ENCODE measurements around the gene GJB1.
"Not testable (repeated sequence)": the region's sequence is repeated elsewhere in the genome, so short reads cannot be mapped to it uniquely, and the experiment has no call there.

The GJB1 gene

DNA sequence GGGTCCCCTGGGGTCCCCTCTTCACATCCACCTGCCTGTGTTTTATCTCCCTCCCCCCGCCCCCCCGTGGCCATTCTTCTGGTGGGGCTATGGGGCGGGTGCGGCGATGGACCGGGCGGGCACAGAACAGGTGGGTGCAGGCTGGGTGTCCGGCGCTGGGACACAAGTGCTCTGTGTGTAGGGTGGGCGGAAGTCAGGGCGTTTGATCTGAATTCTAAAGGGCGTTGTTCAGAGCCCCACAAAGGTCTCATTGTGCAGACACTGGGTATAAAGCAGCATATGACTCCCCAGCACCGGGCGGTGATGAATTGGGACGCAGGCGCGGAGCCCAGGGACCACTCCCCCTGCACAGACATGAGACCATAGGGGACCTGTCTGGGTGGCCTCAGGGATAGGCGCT is at the start of gene GJB1:
Gene GJB1 (plus strand): TSS at position 296 of the 400 bp plus-strand sequence. CDS start 484 bp downstream, outside the sequence.
- no peak for DNase-seq (ENCODE audit: low read depth)

DNA sequence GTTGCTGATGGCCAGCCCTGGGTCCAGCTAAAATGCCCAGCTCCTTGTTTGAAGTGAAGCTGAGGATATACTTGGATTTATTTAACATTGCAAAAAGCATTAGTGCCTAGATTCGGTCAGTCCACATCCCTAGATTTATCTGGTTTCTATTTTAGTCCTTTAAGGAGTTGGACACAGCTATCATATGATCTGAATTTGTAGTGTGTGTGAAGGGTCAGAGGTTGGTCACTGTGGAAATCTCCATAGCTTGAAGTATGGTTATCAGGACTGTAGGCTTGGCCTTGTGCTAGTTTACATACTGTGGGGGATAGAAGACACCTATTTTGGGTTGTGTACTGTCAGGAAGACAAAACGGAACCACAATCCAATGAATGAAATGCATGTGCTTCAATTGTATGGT is 49.6 kb upstream of the GJB1 start:
- DNase-seq (ENCODE audit: low read depth): no peak

DNA sequence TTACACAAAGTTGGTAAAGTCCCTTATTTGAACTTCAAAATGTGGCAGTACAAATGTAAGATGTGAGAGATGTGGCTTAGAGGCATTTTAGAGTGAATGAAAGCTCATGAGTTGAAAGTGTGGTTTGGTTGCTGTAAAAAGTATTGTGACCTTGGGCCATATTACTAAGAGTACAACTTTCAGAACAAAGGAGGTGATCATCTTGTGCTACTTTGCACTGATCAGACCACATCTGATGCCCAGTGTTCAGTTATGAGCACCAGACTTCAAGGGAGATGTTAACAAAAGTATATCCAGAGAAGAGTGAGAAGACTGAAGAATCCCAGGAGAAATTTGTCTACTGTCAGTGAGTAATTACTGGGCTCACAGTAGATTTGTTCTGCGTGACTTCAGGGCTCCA is 48.2 kb upstream of the GJB1 start:
- no peak for DNase-seq (ENCODE audit: low read depth)

DNA sequence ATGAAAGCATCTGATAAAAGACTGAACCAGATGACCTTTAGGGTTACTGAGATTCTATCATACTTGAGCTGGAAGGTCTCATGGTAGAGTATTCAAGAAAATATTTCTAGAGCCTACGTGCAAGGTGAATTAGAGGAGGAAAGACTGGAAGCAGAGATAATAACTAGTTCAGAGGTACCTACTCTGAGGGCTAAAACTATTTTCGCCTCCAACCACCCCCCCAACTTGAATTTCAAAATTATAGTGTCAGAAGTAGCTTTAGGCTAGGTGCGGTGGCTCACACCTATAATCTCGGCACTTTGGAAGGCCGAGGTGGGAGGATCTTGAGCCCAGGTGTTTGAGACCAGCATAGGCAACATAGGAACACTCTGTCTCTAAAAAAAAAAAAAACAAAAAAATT is 47.5 kb upstream of the GJB1 start:
- no peak for DNase-seq (ENCODE audit: low read depth)

DNA sequence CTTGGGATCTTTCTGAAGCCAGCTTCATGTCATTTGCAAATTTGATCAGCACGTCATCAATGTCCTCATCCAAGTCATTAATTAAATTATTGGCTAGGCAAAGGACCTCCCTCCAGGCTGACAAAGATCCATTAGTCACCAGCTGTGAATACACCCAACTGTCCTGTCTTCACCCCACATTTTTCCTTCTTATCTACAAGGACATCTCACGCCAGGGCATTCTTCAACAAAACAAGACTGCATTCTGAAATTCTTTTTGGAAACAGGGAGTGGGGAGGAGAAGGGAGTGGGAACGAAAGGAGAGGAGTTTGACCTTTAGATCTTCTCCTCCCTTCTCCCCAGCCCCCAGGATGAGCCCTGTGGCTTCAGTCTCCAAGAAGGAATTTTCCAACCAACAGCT is 45.7 kb upstream of the GJB1 start:
- no peak for DNase-seq (ENCODE audit: low read depth)

DNA sequence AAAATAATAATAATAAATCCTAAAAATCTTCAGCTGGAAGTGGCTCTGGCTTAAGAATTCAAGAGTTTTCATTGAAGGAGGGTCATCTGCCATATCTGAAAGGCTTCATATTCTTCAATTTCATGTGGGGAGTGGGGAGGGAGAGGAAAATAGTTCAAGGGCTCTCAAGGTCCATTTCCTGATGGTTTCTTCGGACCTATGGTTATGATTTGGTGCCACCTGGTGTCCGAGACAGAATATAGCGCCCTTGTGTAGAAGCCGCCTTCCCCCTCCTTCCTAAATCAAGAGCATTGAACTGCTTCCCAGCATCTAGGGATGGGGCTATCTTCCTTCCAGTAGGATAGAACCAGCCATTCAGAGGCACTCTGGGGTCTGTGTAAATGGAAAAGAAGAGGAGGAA is 44.1 kb upstream of the GJB1 start:
- DNase-seq (ENCODE audit: low read depth): peak; percentile 18

DNA sequence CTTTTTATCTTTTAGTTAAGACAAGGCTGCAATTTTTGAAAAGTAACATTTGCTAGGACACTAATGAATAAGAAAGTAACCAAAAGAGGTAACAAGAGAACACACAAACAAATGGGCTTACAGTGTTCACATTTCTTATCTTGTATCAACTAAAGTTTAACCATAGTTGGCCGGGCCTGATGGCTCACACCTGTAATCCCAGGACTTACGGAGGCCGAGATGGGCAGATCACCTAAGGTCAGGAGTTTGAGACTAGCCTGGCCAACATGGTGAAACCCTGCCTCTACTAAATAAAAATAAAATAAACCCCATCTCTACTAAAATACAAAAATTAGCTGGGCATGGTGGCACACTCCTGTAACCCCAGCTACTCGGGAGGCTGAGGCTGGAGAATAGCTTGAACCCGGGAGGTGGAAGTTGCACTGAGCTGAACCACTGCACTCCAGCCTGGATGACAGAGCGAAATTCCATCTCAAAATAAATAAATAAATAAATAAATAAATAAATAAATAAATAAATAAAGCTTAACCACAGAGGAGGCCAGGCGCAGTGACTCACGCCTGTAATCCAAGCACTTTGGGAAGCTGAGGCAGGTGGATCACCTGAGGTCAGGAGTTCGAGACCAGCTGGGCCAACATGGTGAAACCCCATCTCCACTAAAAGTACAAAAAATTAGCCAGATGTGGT is 42.3 kb upstream of the GJB1 start:
- not testable (repeated sequence) for DNase-seq (ENCODE audit: low read depth)

DNA sequence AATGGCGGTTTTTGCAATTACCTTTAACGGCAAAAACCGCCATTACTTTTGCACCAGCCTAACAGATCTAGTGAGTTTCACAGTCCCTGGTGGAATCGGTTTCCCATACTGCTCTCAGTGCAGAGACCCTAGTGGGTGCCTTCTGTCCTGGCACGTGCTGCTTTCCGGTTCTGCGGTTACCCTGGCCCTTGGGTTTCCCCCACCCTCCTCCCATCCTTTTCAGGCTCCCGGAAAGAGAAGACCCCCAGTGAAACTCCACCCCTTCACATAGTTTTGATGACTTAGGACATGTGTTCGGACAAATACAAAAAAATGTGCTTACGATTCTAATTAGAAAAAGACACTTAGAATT is 41.5 kb upstream of the GJB1 start:
- DNase-seq (ENCODE audit: low read depth): peak; percentile 16

DNA sequence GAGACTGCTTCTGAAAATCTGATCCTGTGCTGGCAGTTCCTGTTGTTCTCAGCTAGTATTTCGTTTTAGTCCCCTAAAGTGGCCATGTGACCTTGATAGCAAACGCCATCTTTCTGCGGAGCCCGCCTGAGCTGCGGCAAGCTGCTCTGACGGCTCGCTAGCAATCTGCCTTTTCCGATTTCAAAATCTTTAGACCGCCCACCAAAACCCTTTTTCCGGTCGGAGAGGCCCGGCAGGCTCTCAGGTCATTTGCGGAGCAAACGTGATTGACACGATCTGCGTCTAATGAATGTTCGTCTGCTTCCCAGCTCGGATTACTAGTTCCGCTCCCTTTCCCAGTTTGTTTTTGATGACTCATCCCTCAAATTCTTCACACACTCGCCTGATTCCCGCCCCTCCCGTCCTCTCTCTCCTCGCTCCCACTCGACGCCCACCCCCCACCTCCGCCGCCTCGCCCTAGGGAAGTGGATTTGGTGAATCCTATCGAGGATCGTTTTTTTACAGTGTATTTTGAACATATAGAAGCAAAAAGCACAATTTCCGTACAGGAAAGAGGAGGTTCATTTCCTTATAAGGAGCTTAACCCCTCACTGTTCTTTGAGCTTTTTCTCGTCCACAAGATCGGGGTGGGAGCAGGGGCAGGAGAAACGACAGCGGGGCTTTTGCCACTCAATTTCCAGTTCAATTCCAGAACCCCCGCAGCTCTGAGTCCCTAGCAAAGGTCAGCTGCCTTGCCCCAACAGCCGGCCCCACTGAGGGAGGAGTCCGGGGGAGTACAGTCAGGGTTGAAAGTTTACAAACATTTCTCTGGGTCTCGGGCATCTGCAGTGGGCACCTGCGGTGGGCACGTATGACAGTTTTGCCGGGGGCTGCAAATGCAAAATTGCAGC is 40.9 kb upstream of the GJB1 start:
- DNase-seq (ENCODE audit: low read depth): peak; percentile 67

DNA sequence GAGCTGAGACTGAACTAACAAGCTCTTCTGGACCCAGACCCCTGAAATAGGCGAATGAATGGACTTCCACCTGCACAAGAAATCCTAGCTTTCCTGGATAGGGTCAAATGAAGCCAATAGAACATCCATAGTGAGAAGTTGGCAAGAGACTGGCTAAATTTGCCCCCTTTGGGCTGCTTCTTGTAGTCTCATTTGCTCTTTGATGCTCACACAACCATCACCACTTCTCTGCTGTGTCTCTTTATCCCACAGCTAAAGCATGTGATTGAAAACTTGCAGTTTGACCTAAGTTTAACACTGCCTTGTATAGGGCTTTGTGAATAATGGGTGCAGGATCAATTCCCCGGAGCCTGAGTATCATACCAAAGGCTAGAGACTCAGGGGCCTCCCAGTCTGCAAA is 40.2 kb upstream of the GJB1 start:
- no peak for DNase-seq (ENCODE audit: low read depth)

DNA sequence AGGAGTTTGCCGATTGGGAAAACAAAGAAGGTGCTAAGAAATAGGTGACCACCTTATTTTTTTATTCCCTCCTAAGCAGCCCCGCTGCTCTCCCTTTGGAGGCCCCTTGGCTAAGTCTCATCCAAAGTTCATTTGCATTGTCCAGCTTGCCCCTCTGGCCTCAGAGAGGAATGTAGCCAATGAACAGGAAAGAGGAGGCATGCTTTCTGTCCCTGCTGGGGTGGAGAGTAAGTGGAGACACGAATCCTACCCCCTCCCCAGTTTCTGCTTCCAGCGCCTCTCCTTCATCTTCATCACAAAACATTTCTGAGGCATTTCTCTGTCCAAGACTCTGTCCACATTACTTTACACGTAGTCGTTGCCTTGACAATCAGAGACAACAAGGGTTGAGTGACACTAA is 39.7 kb upstream of the GJB1 start:
- DNase-seq (ENCODE audit: low read depth): no peak

DNA sequence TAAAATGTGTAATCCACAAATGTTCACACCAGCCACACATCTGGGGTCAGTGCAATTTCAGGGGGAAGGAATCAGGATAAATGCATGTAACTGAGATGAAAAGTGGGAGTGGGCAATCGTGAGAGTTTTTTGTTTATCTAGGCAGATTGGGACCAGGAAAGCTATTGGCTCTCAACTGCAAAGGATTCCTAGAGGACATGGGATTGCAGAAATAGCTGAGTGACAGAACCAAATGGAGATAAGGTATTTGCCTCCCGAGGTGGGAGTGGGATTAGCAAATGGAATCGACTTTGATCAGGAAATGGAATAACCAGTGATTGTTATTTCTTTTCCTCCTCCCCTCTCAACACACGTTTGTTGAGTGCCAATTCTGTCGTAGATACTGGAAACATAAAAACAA is 38.9 kb upstream of the GJB1 start:
- no peak for DNase-seq (ENCODE audit: low read depth)

DNA sequence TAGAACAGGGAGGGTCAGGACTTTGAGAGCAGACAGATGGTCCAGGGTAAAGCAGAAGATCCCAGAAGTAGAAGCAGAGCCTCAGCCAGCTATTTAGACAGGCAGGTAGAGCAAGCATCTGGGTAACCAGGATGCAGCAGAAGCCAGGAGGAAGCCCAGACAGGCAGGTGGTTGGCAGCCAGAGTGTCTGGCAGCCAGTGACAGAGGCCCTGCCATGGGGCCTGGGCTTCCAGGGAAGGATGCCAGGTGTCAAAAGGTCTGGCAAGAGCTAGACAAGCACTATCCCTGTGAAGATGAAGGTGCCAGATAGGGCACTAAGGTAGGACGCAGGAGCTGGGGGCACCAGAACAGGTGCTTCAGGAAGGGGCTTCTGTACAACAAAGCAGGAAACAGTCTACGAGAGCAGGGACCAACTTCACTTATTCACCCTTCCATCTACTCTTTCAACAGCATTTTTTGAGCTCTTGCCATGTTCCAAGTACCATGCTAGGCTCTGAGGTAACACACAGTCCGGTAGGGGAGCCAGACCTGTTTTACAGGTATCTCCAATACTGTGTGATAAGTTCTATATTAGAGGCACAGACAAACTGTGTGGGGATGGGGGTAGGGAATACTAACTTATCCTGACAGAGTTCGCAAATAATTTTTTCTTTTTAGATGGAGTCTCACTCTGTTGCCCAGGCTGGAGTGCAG is 38.1 kb upstream of the GJB1 start:
- no peak for DNase-seq (ENCODE audit: low read depth)

DNA sequence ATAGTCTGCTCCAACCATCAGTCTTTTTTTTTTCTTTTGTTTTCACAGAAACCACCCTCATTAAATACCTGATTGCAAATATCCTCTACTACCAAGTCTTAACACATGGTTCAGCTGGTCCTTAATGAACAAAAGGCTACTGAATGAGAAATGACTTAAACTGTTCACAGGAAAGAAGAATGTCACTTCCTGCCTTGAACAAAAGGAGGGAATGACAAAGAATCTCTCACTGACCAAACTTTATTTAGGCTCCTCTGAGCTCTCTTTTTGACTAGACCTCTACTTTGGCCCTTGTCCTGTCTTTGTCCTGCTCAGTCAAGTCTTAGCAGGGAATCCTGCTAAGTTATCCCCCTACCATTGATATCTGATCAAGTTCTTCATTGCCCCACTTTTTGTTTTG is 31.8 kb upstream of the GJB1 start:
- no peak for DNase-seq (ENCODE audit: low read depth)

DNA sequence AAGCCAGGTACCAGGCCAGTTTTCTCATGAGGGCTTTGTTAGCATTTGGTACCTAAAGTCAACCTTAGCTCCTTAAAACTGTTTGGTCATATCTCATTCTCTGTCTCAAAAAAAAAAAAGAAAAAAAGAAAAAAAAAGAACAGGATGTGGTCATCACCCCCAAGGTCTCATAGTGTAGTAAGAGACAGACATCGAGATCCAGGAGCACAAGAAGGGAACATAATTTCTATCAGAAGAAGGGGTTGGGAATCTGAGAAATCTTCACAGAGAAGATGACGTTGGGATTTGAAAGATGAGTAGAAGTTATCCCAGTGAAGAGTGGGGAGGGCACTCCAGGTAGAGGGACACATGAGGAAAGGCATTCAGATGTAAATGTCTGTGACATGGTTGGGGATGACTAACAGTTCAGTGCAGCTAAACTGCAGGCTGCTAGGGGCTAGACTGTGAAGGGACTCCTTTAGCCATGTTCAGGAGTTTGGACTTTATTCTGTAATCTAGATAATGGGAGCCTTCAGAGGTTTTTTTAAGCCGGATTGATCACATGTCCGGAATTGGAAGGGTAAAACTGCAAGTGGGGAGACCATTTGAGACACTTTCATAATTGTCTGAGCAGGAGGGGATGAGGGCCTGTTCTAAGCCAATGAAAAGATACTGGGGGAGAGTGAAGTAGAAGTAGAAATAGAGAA is 26.9 kb upstream of the GJB1 start:
- DNase-seq (ENCODE audit: low read depth): no peak

DNA sequence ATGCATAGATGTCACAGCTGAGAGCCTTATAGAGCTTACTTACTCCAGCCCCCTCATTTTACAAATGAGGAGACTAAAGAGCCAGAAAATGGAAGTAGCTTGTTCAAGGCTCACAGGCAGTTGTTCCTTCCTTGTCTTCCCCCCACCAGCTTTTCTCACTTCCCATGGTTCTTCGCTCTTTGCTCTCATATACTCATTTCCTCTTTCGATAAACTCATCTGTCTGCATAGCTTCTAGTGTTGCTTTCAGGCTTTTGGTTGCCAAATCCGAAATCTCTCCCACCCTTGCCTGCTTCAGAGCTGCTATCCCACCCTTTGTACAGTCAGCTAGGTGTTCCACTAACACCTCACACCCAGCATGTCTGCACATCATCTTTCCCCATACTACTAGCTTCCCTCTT is 25.0 kb upstream of the GJB1 start:
- no peak for DNase-seq (ENCODE audit: low read depth)

DNA sequence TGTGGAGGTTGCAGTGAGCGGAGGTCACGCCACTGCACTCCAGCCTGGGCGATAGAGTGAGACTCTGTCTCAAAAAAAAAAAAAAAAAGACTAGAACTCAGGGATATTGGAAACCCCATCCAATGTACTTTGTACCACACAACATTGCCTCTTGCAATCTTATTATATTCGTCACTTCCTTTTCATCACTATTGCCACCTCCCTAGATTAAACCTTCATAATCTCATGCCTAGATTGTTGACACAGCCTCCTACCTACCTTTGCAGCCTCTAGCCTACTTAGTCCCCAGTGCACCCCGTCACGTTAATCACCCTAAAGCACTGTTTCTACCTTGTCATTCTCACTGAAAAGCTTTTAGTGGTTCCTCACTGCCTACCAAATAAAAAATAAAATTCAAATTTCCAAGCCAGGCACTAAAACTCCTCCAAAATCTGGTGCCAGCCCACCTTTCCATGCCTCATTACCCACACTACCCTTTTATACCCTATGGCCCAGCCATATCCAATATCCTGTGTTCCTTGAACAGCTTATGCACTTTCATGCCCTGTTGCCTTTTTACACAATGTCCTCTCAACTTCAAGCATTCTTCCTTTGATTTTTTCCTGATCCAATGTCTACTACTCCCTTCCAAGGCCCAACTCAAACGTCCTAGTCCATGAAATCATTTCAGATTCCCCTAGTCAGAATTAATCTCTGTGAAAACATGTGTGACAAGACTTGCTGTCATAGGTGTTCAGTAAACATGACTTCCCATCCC is 23.6 kb upstream of the GJB1 start:
- DNase-seq (ENCODE audit: low read depth): no peak

DNA sequence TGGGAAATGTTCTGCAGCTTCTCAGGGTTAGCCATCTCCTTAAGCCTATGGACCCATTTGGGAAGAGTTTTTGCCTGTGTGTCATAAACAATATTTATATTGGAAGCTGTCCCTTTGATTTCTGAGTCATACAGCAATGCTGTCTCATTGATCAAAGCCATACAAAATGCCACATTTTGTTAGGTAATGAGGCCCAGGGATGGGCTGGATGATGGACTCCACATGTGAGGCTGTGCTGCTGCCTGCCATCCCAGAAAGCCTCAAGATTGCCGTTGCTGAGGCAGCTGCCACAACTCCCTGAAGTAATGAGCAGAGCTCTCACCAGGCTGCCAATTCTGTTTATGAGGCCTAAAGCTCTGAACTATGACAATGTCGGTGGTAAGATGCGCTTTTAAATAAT is 12.2 kb upstream of the GJB1 start:
- DNase-seq (ENCODE audit: low read depth): no peak

DNA sequence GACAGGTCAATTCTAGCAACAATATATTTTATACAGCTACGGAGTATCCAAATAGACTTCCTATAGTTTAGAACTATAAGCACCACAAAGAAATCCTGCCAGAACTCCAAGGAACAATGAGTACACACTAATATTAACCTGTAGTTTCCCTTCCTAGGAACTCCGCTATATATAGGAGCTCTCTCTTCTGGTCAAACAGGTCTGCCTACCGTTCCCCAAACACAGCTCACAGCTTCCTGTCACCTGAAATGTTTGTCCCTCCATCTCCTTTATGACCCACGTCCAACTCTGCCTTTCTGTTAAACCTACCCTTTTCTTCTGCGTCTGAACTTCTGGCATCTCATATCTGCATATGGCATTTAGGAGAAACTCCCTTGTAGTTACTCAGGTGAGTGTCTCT is 10.5 kb upstream of the GJB1 start:
- no peak for DNase-seq (ENCODE audit: low read depth)

DNA sequence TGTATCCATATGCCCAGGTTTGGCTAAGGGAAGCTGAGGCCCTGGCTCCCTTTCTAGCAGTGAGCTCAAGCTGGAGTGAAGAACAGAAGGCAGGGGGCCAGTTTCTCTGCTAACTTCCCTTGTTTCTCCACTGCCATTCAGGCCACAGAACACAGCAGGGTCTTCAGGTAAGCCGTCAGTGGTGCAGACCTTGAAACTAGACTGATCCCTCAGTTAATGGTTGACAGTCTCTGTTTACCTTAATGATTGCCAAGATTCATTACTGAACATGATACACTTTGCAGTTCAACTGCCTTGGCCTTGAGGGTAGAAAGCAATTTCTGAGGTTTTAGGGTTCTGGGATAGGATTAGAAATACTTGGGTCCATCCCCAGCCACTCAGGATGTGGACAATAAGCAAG is 8.9 kb upstream of the GJB1 start:
- DNase-seq (ENCODE audit: low read depth): no peak

DNA sequence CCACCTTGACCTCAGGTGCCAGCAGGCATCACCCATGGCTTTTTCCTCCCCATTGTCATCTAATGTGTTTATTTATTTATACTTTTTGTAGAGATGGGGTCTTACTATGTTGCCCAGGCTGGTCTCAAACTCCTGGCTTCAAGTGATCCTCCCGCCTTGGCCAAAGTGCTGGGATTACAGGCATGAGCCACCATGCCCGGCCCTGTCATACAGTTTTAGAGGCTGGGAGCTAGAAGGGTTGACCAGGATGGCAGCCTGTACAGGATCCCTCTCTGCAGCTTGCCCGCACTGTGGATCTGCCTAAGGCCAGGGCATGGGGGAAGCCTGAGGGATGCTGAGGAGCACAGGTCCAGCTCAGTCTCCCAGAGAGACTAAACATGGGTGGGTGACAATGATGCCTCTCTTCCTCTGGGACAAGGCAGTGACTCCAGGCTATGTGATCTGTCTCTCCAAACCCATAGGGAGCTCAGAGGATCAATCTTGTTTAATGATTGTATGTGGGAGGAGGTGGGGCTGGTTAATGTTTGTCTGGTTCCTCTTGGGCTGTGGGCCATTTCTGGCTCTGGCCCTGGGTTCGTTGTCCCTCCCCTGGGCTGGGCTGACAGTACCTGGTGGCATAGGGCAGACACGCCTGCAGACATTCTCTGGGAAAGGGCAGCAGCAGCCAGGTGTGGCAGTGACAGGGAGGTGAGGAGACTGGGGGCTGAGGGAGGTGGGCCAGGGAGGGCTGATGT is 8.3 kb upstream of the GJB1 start:
- DNase-seq (ENCODE audit: low read depth): no peak

Data from activated T-cell treated with anti-CD3 and anti-CD28 coated beads for 48 hours (primary cell).